KBM-7 (cell line): ENCODE data around the gene ACSS1.
A peak's percentile ranks its signal among the peaks of the same experiment; 100 is the strongest.

Source experiments
- DNase-seq: peaks from one replicate; pipeline ENCODE4 v3.0.0-alpha.2; 2015
- in situ Hi-C: fragments of 300-500 bp; cut with MboI; formaldehyde crosslinking; loops from 2 replicates; pipeline ENCODE4 v1.14.3; 2020; ENCODE audit warnings: low sequenced_read_pairs, low pct_unique_long_range_greater_than_20kb, mixed read lengths

ACSS1 gene

DNA sequence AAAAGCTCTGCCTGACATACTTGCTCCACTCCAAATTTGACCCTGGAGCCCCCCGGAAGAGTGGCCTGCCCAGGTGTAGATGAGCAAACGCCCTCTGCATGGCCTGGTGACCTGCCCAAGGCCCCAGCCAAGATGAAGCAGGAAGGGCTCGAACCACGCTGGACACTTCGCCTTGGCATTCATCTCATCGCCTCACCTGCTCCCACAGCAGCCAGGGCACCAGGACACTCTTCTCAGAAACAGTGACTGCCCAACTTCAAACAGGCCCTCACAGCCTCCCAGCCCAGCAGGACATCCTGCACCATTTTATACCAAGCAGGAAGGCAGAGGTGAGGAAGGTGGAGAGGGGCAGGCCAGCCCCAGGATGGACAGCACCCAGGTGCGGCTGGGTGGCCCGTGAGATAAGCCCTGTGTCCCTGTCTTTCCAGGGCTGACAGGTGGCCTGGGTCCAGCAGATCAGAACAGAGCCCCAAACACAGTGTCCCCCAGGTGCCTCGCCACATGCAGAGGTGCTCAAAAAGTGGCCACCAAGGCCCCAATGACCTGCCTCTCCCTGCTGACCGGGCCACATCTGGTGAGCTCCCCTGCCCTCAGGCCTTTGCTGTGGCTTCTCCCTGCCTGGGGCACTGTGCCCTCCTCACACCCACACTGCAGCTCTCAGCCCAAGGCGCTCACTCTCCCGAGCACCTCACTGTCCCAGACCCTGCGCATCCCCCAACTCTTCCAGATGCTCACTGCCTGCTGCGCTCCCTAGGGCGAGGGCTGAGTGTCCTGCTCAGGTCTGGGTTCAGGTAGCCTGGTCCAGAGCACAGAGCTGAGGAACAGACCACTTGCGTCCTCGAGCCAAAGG, 7.2 kb downstream of the ACSS1 start:
- no peak for DNase-seq
- in situ Hi-C loops = no loop called here

DNA sequence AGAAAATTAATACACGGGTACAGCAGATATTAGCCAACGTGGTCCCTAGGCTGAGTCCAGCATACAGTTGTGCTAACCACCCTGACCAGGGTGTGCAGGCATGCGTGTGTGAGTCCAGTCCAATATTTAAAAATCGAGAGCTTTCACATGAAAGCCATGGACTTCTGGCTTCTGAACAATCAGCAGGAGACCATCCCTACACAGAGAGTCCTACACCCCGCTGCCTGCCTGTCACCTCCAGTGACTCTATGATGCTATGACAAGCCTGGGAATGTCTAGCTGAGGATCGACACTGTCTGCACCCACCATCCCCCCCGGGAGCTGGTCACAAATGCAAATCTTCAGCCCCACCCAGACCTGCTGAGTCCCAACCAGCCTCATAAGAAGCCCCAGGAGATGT, 7.9 kb downstream of the ACSS1 start:
- no peak for DNase-seq
- in situ Hi-C loops = no loop called here

GRCh38 chr20:25049261-25050060, 8.5 kb downstream of the ACSS1 start:
- in situ Hi-C loops = loop anchor here (25.0 kb wide), 1 partner anchor 338 kb away; the partner anchor contains the start of gene ABHD12
- no peak for DNase-seq

DNA sequence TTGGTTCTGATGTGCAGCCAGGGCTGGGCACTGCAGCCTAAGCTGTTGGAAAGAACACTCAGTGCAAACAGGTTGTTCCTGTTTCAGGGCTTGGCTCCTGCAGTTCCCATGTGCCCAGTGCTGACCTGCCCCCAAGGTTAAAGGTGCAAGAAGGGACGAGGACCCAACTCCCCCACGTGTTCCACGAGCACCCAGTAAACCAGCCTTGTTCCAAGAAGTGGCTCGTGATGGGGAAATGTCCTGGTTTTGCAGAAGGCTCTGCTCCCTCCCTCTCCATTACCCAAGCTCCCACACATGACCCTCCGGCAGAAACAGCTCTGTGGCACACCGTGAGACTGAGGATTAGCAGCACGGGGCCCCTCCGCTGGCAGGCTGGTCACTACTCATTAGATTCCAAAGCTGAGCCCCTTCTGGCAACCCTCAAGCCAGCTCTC, 9.4 kb downstream of the ACSS1 start:
- DNase-seq = no peak
- in situ Hi-C loops = loop anchor here (25.0 kb wide), 1 partner anchor 339 kb away; the partner anchor contains the start of gene ABHD12

GRCh38 chr20:25047766-25048165, 10.2 kb downstream of the ACSS1 start:
- DNase-seq = no peak
- in situ Hi-C loops = loop anchor here (25.0 kb wide), 1 partner anchor 340 kb away; the partner anchor contains the start of gene ABHD12

GRCh38 chr20:25046736-25047666, 10.9 kb downstream of the ACSS1 start:
- DNase-seq = no peak
- in situ Hi-C loops = loop anchor here (25.0 kb wide), 1 partner anchor 340 kb away; the partner anchor contains the start of gene ABHD12

- DNase-seq = no peak
- in situ Hi-C loops = loop anchor here (25.0 kb wide), 1 partner anchor 341 kb away; the partner anchor contains the start of gene ABHD12
Measured at GRCh38 chr20:25046181-25046641, 11.7 kb downstream of the ACSS1 start.

DNA sequence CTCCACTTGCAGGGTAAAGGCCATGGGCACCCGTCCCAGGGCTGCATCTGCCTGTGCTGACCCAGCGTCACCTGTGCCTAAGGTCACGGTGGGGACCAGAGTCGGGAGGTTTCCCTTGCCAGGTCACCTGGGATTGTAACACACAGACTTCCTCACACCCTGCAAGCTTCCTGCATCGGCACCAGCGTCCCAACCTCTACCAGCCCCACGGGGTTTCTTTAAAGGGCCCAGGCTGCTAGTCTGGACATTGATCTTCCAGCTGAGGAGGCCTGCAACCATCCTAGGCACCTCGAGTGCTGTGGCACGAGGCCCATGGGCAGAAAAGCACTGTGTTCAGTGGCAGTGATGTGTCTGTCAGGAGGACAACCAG, 12.6 kb downstream of the ACSS1 start:
- DNase-seq = no peak
- in situ Hi-C loops = loop anchor here (25.0 kb wide), 1 partner anchor 342 kb away; the partner anchor contains the start of gene ABHD12

DNA sequence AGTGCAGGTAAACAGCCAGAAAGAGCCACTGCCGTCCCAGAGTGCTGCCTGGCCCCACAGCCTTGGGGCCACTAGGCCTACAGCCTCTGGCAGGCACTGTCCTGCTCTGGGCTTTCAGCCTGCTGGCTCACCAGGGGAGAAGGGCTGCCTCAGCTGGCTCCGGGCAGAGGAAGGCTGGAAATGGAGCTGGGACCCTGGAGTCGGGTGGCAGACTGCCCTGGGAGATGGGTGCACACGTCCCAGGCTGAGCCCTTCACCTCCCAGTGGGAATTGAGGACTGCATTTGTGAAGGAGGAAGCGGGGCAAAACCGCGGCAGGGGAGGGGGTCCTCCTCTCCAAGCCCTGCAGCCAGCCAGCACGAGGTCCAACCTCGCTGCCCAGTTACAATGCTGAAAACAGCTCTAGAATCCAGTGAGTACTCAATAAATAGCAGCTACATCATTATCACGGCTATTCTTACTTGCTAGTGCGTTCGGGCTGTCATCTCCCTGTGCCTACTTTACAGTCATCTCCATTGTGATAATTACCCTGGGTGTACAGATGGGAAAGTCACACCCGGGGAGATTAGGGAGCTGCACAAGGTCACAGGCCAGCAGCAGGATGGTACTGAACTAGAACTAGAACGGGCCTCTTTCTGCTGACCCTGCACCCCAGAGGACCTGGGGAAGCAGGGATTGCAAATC, 13.1 kb downstream of the ACSS1 start:
- no peak for DNase-seq
- in situ Hi-C loops = loop anchor here (25.0 kb wide), 1 partner anchor 342 kb away; the partner anchor contains the start of gene ABHD12

- in situ Hi-C loops = loop anchor here (25.0 kb wide), 1 partner anchor 343 kb away; the partner anchor contains the start of gene ABHD12
- no peak for DNase-seq
Measured at GRCh38 chr20:25044261-25044560, 13.7 kb downstream of the ACSS1 start.

DNA sequence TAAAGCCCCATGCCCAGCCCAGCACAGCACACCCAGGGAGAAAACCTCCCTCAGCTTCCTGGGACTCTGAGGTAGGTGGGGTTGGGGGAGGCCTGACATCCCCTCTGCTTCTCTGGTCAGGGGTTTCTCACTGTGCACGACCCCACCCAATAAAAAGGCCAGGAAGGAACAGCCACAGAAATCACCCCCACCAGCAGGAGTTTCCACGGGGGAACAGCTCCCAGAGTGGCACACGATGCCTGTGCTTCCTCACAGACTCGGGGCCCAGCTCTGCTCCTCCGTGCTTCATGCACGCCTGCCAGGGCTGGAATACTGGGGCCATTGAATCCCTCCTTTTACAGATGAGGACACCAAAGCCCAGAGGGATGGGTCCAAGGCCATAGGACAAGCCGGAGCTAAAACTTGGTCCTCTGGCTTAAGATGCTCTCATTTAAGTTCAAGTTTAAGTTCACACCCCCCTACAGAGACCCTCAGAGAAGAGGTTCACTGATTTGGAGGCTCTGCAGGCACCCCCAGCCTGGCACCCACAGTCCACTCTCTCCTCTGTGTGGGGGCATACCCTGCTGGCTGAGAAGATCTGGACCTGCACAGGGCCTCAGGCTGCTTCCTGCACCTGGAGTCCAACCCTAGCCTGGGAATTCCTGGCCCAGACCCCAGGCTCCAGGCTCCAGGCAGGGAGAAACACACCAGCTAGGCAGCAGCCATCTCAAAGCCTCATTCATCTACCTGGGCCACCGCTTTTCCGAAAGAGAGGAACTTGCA, 14.3 kb downstream of the ACSS1 start:
- DNase-seq = no peak
- in situ Hi-C loops = loop anchor here (25.0 kb wide), 1 partner anchor 344 kb away; the partner anchor contains the start of gene ABHD12

DNA sequence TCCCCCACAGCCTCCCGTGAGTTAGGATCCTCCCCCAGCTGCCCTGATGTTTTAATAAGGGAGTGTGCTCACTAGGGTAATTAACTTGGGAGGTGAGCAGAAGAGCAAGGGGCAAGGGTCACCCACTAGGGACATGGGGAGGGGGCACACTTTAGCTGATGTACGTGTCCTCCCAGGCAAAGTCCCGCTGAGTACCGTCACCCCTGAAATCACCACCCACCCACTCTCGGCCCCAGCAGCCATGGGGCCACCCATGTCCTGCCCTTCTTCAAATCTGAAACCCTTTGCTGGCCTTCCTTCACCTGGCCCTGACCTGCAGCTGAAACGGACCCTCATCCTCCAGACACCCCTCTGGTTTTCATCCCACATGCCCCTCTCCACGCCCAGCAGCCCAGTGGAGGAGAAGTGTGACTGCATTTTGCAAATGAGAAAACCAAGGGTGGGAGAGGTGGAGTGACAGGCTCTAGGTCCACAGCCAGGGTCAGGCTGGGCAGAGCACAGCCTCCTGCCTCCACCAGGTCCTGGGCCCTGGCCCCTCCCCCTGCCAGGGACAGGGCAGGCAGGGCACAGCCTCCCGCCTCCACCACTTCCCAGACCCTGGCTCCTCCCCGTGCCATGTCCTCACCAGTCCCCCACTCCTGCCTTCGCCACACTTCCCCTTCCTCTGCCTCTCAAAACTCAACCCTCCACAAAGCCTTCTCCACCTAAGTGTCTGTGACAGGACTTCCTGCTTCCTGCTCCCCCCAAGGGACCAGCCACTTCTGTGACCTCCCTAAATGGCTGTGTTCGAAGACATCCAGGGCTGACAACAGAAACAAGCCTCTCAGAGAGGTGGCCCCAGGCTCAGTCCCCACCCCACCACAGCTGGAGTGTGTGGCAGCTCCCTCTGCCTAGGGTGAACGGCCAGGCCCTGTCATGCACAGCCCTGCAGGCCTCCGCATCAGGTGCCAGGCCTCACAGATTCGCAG, 15.1 kb downstream of the ACSS1 start:
- in situ Hi-C loops = loop anchor here (25.0 kb wide), 1 partner anchor 344 kb away; the partner anchor contains the start of gene ABHD12
- DNase-seq = peak; percentile 93

GRCh38 chr20:25041813-25042530, 16.0 kb downstream of the ACSS1 start:
- in situ Hi-C loops = loop anchor here (25.0 kb wide), 1 partner anchor 345 kb away; the partner anchor contains the start of gene ABHD12
- no peak for DNase-seq

DNA sequence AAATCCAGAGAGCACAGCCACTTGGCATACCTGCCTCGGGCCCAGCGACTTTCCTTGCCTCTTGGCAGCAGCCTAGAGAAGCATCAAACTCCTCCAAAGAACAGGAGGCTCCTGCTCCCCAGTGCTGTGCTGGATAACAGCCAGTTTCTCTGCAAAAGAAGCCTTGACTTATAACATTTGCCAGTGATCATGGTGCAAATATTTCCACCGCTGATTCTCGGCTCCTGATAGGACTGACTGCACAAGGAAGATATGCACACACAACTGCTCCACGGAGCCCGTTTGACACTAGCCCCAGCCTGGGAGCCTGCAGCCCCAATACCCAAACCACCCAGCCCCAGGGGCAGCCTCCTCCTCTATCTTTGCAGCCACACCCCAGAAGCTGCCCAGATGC, 17.5 kb downstream of the ACSS1 start:
- no peak for DNase-seq
- in situ Hi-C loops = loop anchor here (25.0 kb wide), 1 partner anchor 347 kb away; the partner anchor contains the start of gene ABHD12

DNA sequence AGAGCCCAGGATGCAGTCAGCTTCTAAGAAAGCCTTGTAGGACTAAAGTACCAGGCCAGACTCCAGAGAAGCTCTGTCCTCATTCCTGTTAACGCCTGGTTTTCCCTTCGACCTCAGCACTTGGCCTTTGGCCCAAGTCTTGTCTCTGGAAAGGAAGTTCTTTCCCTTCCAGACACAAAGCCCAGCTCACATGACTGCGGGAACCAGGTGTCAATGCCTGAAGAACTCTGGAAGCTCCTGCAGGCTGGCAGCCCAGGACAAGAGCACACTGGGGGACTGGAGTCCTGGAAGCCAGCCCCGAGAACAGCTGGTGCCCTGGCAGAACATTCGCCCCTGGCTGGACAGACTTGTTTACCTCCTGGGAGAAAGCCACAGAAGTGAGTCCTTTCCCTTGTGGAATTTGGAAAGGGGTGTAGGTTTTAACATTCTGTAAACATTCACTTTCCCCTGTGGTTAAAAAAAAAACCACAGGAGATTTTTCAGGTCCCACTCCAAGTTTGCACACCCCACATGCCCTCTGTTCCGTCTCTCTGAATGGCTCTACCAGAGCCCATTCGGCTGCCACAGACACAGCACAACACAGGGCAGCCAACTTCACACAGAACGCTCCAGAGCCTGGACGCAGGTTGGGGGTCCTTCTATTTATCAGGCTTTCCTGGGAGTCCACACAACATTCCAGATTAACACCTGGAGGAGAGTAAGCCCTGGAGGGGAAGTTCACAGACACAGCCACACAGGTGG, 18.1 kb downstream of the ACSS1 start:
- DNase-seq = no peak
- in situ Hi-C loops = loop anchor here (25.0 kb wide), 1 partner anchor 347 kb away; the partner anchor contains the start of gene ABHD12
